Measurements from ENCODE around the gene ECHDC3.

DNA sequence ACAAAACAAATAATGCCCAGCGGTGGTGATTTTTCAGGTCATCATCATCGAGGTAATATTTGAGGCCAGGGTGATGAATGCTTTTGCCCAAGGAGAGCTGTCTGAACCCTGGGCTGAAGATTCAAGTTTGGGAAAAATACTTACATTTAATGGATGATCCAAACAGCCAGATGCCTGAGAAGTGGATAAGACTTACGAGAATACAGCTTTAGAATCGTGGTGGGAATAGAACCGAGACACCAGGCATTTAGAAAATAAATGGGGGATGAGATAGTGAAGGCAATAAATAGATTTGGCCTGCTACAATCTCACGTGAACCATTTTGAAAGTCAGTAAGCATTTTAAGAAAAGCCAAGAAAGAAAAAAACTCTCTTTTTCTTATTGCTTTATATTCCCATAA lies 68.8 kb downstream of the ECHDC3 start:
- TF ChIP-seq, protein P1, sequence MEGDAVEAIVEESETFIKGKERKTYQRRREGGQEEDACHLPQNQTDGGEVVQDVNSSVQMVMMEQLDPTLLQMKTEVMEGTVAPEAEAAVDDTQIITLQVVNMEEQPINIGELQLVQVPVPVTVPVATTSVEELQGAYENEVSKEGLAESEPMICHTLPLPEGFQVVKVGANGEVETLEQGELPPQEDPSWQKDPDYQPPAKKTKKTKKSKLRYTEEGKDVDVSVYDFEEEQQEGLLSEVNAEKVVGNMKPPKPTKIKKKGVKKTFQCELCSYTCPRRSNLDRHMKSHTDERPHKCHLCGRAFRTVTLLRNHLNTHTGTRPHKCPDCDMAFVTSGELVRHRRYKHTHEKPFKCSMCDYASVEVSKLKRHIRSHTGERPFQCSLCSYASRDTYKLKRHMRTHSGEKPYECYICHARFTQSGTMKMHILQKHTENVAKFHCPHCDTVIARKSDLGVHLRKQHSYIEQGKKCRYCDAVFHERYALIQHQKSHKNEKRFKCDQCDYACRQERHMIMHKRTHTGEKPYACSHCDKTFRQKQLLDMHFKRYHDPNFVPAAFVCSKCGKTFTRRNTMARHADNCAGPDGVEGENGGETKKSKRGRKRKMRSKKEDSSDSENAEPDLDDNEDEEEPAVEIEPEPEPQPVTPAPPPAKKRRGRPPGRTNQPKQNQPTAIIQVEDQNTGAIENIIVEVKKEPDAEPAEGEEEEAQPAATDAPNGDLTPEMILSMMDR (IDR thresholded peaks at IDR 0.05; ENCODE audit: low read depth, low read length, poor library complexity, severe bottlenecking): no peak
- TF ChIP-seq EZH2phosphoT487 (IDR thresholded peaks at IDR 0.05; ENCODE audit: borderline replicate concordance, low read length): no peak
